HCT116 (cell line): ENCODE data around the gene GRID2. TPM values are rescaled to one million over a fixed set of nuclear protein-coding genes. Genes with fewer than 3 reads are reported as not detected.

ENCODE experiments used
- ATAC-seq: fragments of 200-7000 bp; cut with Tn5 transposase; 2 replicates; pipeline ENCODE4 v1.9.1; 2020; ENCODE audit warnings: mild to moderate bottlenecking, moderate library complexity
- BruUV-seq: library from RNA; stranded (reverse); fragments of 400-500 nt; replicated peaks from 2 replicates; lab custom pipeline; 2021; lab: Mats Ljungman, UMichigan
- CTCF ChIA-PET: fragments of 300-600 bp; sonication (Branson Sonifier 250); formaldehyde crosslinking; loops from one replicate; lab custom pipeline; 2021; ENCODE audit warnings: antibody characterized with exemption; lab: Charles Lee
- POLR2A ChIA-PET: fragments of 300-600, 350-600 bp; sonication (Branson Sonifier 250); formaldehyde crosslinking; loops from one replicate; lab custom pipeline; 2021; ENCODE audit warnings: antibody characterized with exemption; lab: Charles Lee
- RAD21 ChIA-PET, 2 experiments: fragments of 300-600 bp; sonication (Branson Sonifier 250); formaldehyde crosslinking; loops; one replicate each; lab custom pipeline; 2023; ENCODE audit warnings: low total read pairs in 2 of 2; ENCODE audit not compliant: uncharacterized antibody in 2 of 2, unreplicated experiment in 2 of 2, low non-redundant PET in 1 of 2; lab: Charles Lee
- DNase-seq: peaks from one replicate; pipeline ENCODE4 v3.0.0-alpha.2; 2010; ENCODE audit warnings: low read depth, low spot score
- H2AFZ ChIP-seq: fragments of 200-600 bp; shearing (Covaris generic), sonication (generic); 2 replicates; pipeline ENCODE4 v1.6.1; 2017; ENCODE audit warnings: low read depth, mixed run types, mixed read lengths, antibody characterized with exemption, low read length; ENCODE audit not compliant: poor library complexity, severe bottlenecking
- H3K27ac ChIP-seq: 2 replicates; pipeline ENCODE4 v1.5.1; 2012; ENCODE audit warnings: low read depth, low read length
- H3K27me3 ChIP-seq: fragments of 200-600 bp; sonication (generic); 2 replicates; pipeline ENCODE4 v1.6.1; 2016; ENCODE audit warnings: mixed run types, low read length, mixed read lengths; ENCODE audit not compliant: insufficient read depth
- H3K36me3 ChIP-seq, 2 experiments: fragments of 200-500 bp in 1 of 2; fragments of 200-600 bp in 1 of 2; sonication (Bioruptor generic) in 1 of 2; sonication (generic) in 1 of 2; 2 replicates each; pipeline versions ENCODE4 v1.5.1 to v1.6.1; 2014 to 2016; ENCODE audit warnings: low read length in 2 of 2, inconsistent platforms in 1 of 2, mixed read lengths in 1 of 2, mixed run types in 1 of 2; ENCODE audit not compliant: insufficient read depth in 2 of 2, control insufficient read depth in 1 of 2
- H3K4me1 ChIP-seq, 2 experiments: fragments of 200-600 bp in 1 of 2; sonication (generic) in 1 of 2; 2 replicates each; pipeline versions ENCODE4 v1.5.1 to v1.6.1; 2012 to 2017; ENCODE audit warnings: low read length in 2 of 2, inconsistent platforms in 1 of 2, mild to moderate bottlenecking in 1 of 2, mixed read lengths in 1 of 2, mixed run types in 1 of 2, moderate library complexity in 1 of 2; ENCODE audit not compliant: insufficient read depth in 2 of 2, control insufficient read depth in 1 of 2
- H3K4me2 ChIP-seq: fragments of 200-600 bp; sonication (generic); 2 replicates; pipeline ENCODE4 v1.6.1; 2017; ENCODE audit warnings: mixed run types, low read length, mixed read lengths
- H3K4me3 ChIP-seq, 2 experiments: fragments of 200-600 bp in 1 of 2; sonication (generic) in 1 of 2; replicated peaks in 1 of 2; 2 replicates each; pipeline ENCODE4 v1.5.1; 2011 to 2016; ENCODE audit warnings: low read length in 2 of 2, control low read depth in 1 of 2, low read depth in 1 of 2, mild to moderate bottlenecking in 1 of 2, mixed read lengths in 1 of 2, mixed run types in 1 of 2
- H3K79me2 ChIP-seq: fragments of 200-600 bp; sonication (generic); 2 replicates; pipeline ENCODE4 v1.6.1; 2017; ENCODE audit warnings: mild to moderate bottlenecking, mixed run types, low read length, moderate library complexity, mixed read lengths; ENCODE audit not compliant: insufficient read depth
- H3K9ac ChIP-seq: fragments of 200-600 bp; sonication (generic); 2 replicates; pipeline ENCODE4 v1.6.1; 2016; ENCODE audit warnings: low read length, mixed read lengths
- H3K9me2 ChIP-seq: fragments of 200-600 bp; sonication (generic), shearing (Covaris generic); 2 replicates; pipeline ENCODE4 v1.6.1; 2017; ENCODE audit warnings: mixed run types, mild to moderate bottlenecking, moderate library complexity; ENCODE audit not compliant: insufficient read depth
- H3K9me3 ChIP-seq, 2 experiments: fragments of 200-500 bp in 1 of 2; fragments of 200-600 bp in 1 of 2; sonication (Bioruptor generic) in 1 of 2; sonication (generic) in 1 of 2; 2 replicates each; pipeline ENCODE4 v1.6.1; 2014 to 2017; ENCODE audit warnings: low read length in 2 of 2, mixed read lengths in 2 of 2, inconsistent platforms in 1 of 2, low read depth in 1 of 2, mild to moderate bottlenecking in 1 of 2, mixed run types in 1 of 2, moderate library complexity in 1 of 2; ENCODE audit not compliant: control insufficient read depth in 1 of 2, insufficient read depth in 1 of 2
- H4K20me1 ChIP-seq: fragments of 200-600 bp; sonication (generic), shearing (Covaris generic); 2 replicates; pipeline ENCODE4 v1.6.1; 2017; ENCODE audit warnings: mixed run types, mild to moderate bottlenecking, moderate library complexity; ENCODE audit not compliant: insufficient read depth
- CEBPB ChIP-seq: IDR thresholded peaks from 2 replicates; pipeline ENCODE4 v1.6.1; 2012; ENCODE audit warnings: low read depth
- CTCF ChIP-seq, 3 experiments: fragments of 200-600 bp in 1 of 3; sonication (generic) in 1 of 3; IDR thresholded peaks in 2 of 3; conservative IDR thresholded peaks in 1 of 3; 2 replicates each; pipeline ENCODE4 v1.5.1; 2012 to 2017; ENCODE audit warnings: low read depth in 2 of 3, low read length in 2 of 3, antibody characterized with exemption in 1 of 3, borderline replicate concordance in 1 of 3, control low read depth in 1 of 3, mild to moderate bottlenecking in 1 of 3, mixed read lengths in 1 of 3, mixed run types in 1 of 3, moderate library complexity in 1 of 3; ENCODE audit not compliant: insufficient read depth in 1 of 3
- ELF1 ChIP-seq: IDR thresholded peaks from 2 replicates; pipeline ENCODE4 v1.6.1; 2012; ENCODE audit warnings: low read depth, borderline replicate concordance
- POLR2A ChIP-seq: IDR thresholded peaks from 2 replicates; pipeline ENCODE4 v1.7.0; 2011; ENCODE audit warnings: borderline replicate concordance; ENCODE audit not compliant: insufficient read depth, insufficient read length; ENCODE audit errors: extremely low read depth
- REST ChIP-seq: IDR thresholded peaks from 2 replicates; pipeline ENCODE4 v1.6.1; 2012; ENCODE audit warnings: low read depth
- SIN3A ChIP-seq: IDR thresholded peaks from 2 replicates; pipeline ENCODE4 v1.6.1; 2012; ENCODE audit warnings: low read depth
- SRF ChIP-seq: IDR thresholded peaks from 2 replicates; pipeline ENCODE4 v1.6.1; 2012; ENCODE audit warnings: low read depth
- TCF7L2 ChIP-seq: IDR thresholded peaks from 2 replicates; pipeline ENCODE4 v1.7.0; 2011; ENCODE audit warnings: borderline replicate concordance, inconsistent platforms; ENCODE audit not compliant: insufficient read depth, insufficient read length; ENCODE audit errors: extremely low read depth
- YY1 ChIP-seq: IDR thresholded peaks from 2 replicates; pipeline ENCODE4 v1.6.1; 2011; ENCODE audit warnings: low read length, low read depth, moderate library complexity, mild to moderate bottlenecking; ENCODE audit not compliant: insufficient replicate concordance; ENCODE audit errors: extremely low read depth
- ZNF274 ChIP-seq: fragments of 200-500 bp; sonication (Bioruptor generic); IDR thresholded peaks from 2 replicates; pipeline ENCODE4 v1.6.1; 2014; ENCODE audit warnings: mild to moderate bottlenecking, low read depth, low read length, inconsistent platforms
- intact Hi-C: fragments of 100-400 bp; cut with micrococcal nuclease; formaldehyde crosslinking; loops from 2 replicates; pipeline ENCODE4 v1.10.0; 2022
- total RNA-seq: library from RNA; stranded (reverse); gene quantifications from one replicate; pipeline ENCODE4 v1.2.1, GENCODE V29; 2021; ENCODE audit not compliant: unreplicated experiment

The GRID2 gene
- total RNA-seq, 1 experiment from 2014 or later = not detected

- Histone ChIP-seq H3K4me3 (no peak overlapping the region), H3K4me2 (no peak overlapping the region), H3K4me1 (no peaks in the 10 kb centered on the region), H3K9me3 (no peaks in the 10 kb centered on the region), H3K36me3 (no peaks in the 10 kb centered on the region), H3K9me2 (no peaks in the 10 kb centered on the region), H3K9ac (no peak overlapping the region), H3K27ac (no peak overlapping the region), H3K27me3 (no peaks in the 10 kb centered on the region), H4K20me1 (no peaks in the 10 kb centered on the region), H2AFZ (no peak overlapping the region), H3K79me2 (no peaks in the 10 kb centered on the region)
- TF ChIP-seq POLR2A = no peak
- no peak for TF ChIP-seq SRF
- TF ChIP-seq SIN3A = no peak
- no peak for TF ChIP-seq CTCF (IDR thresholded peaks at IDR 0.05 in 2 of 3, conservative IDR thresholded peaks at IDR 0.05 in 1 of 3; ENCODE audit: borderline replicate concordance in 1 of 3, insufficient read depth in 1 of 3, low read depth in 2 of 3, low read length in 2 of 3)
- ChIA-PET POLR2A (no interaction called here), CTCF (no interaction called here), RAD21 (no interaction called here)
- intact Hi-C loops = no loop called here
- DNase-seq = no peak
- ATAC-seq = no peak
- BruUV-seq = no TSS peak
These were observed 47.9 kb upstream of the GRID2 start for GRCh38 chr4:92255920-92256244.

GRCh38 chr4:92257931-92258857, 45.6 kb upstream of the GRID2 start:
- no TSS peak for BruUV-seq
- H3K27me3 ChIP-seq = no peaks in the 10 kb centered on the region
- DNase-seq (no peak), ATAC-seq (no peak)
- no peaks in the 10 kb centered on the region for H3K9me3 ChIP-seq
- H4K20me1 ChIP-seq = no peaks in the 10 kb centered on the region
- H3K4me3 ChIP-seq = no peak overlapping the region
- H2AFZ ChIP-seq = no peak overlapping the region
- intact Hi-C loops = no loop called here
- ChIA-PET RAD21 (no interaction called here), POLR2A (no interaction called here), CTCF (no interaction called here)
- H3K4me2 ChIP-seq = no peak overlapping the region
- no peaks in the 10 kb centered on the region for H3K79me2 ChIP-seq
- H3K9ac ChIP-seq = no peak overlapping the region
- no peaks in the 10 kb centered on the region for H3K9me2 ChIP-seq
- H3K4me1 ChIP-seq = no peaks in the 10 kb centered on the region
- H3K36me3 ChIP-seq = no peaks in the 10 kb centered on the region
- H3K27ac ChIP-seq = no peak overlapping the region
- no peak for TF ChIP-seq ELF1
- no peak for TF ChIP-seq CEBPB
- no peak for TF ChIP-seq ZNF274
- TF ChIP-seq CTCF (IDR thresholded peaks at IDR 0.05 in 2 of 3, conservative IDR thresholded peaks at IDR 0.05 in 1 of 3; ENCODE audit: borderline replicate concordance in 1 of 3, insufficient read depth in 1 of 3, low read depth in 2 of 3, low read length in 2 of 3) = no peak
- TF ChIP-seq REST = no peak
- no peak for TF ChIP-seq YY1
- TF ChIP-seq TCF7L2 = no peak
